C4-2B (cell line): Measurements from ENCODE around the gene USP16.
"Not testable (repeated sequence)": the region's sequence is repeated elsewhere in the genome, so short reads cannot be mapped to it uniquely, and the experiment has no call there.

Experiments used
- H3K27ac ChIP-seq: fragments of 450-650 bp; 2 replicates; pipeline ENCODE4 v1.5.1; 2017
- CTCF ChIP-seq: fragments of 450-650 bp; conservative IDR thresholded peaks from 2 replicates; pipeline ENCODE4 v1.5.1; 2017; ENCODE audit warnings: mild to moderate bottlenecking
- ZFX ChIP-seq: fragments of 450-650 bp; IDR thresholded peaks from 2 replicates; pipeline ENCODE4 v1.6.1; 2017

USP16 gene

GRCh38 chr21:29024474-29025327 is at the start of gene USP16:
USP16 (plus strand) TSS chr21:29024668; CDS start chr21:29027914, 3,246 bp downstream.
- TF ChIP-seq CTCF = no peak
- peak; percentile 77 for TF ChIP-seq ZFX
- H3K27ac ChIP-seq = peak within 1 kb of the TSS; percentile 90

DNA sequence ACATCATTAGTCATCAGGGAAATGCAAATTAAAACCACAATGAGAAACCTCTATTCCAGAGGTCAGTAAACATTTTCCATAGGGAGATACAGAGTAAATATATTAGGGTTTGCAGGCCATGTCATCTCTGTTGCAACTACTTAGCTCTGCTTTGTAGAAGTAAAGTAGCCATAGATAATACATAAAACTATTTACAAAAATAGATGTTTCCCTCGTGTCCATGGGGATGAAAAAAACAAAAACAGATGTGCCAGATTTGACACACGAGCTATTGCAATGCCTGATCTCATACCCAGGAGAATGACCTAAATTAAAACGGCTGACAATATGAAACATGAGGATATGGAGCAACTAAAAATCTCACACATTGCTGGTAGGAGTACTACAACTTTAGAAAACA is 49.1 kb upstream of the USP16 start:
- TF ChIP-seq ZFX = no peak
- no peak for TF ChIP-seq CTCF
- no peak overlapping the region for H3K27ac ChIP-seq

GRCh38 chr21:28979092-28979491 is 45.4 kb upstream of the USP16 start:
- TF ChIP-seq CTCF (no peak), ZFX (no peak)
- H3K27ac ChIP-seq = no peak overlapping the region

GRCh38 chr21:28982637-28983036 is 41.8 kb upstream of the USP16 start:
- TF ChIP-seq CTCF (no peak), ZFX (no peak)
- no peak overlapping the region for H3K27ac ChIP-seq

DNA sequence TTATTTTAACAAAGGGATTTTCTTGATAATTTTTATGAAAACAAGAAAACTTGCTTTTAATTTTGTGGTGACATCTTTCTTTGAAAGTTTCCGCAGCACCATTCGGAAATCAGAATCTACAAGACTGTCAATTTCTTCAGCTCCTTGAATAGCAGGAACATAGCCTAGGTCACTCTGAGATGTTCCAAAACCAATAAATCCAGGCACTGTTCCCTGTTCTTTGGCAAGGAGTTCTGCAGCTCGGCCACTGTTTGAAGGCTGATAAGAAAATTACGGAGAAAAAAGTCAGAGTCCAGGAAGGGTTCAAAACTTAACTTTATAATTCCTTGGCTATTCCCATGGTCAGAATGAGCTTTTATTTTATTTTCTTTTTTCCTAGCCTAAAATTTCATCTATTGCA is 37.8 kb upstream of the USP16 start:
- H3K27ac ChIP-seq = no peak overlapping the region
- TF ChIP-seq ZFX (no peak), CTCF (no peak)

DNA sequence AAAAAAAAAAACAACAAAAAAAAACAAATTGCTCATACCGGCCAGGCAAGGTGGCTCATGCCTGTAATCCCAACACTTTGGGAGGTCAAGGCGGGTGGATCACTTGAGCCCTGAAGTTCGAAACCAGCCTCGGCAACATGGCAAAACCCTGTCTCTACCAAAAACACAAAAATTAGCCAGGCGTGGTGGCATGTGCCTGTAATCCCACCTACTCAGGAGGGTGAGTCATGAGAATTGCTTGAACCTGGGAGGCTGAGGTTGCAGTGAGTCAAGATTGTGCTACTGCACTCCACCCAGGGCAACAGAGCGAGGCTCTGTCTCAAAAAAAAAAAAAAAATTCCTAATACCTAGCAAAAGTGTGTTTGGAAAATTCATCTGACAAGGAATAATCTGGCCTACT is 36.3 kb upstream of the USP16 start:
- not testable (repeated sequence) for H3K27ac ChIP-seq

GRCh38 chr21:28991861-28992525 is 32.5 kb upstream of the USP16 start:
- TF ChIP-seq ZFX (no peak), CTCF (no peak)
- peak overlapping the region; percentile 90 for H3K27ac ChIP-seq
